Measurements from ENCODE around the gene TMEM59.

- TF ChIP-seq GATA2 (IDR thresholded peaks at IDR 0.05; ENCODE audit: low read depth, low read length) (no peak), GATA3 (IDR thresholded peaks at IDR 0.05; ENCODE audit: low read depth, low read length) (no peak)
Observed at GRCh38 chr1:54041806-54042205, 11.2 kb downstream of the TMEM59 start.
